Measurements from ENCODE around the gene TRMT10B.

DNA sequence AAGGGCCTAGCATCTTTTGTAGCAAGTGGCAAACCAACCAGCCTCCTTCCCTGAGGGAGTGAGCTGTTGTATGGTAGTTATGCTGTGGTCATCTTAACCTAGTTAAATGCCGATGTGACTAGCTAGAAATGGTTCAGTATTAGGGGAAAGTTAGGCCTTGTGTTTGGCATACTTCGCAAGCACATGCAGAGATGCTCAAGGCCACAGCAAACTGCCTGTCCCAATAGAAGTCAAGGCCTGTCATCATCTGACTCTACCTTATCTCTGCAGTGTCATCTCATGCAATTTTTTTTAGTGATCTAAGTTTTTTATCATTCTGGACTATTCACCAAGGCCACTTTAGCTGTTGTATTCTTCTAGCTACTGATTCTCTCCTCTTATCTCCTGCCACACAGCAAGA lies 36.5 kb downstream of the TRMT10B start:
- TF ChIP-seq, protein P1, sequence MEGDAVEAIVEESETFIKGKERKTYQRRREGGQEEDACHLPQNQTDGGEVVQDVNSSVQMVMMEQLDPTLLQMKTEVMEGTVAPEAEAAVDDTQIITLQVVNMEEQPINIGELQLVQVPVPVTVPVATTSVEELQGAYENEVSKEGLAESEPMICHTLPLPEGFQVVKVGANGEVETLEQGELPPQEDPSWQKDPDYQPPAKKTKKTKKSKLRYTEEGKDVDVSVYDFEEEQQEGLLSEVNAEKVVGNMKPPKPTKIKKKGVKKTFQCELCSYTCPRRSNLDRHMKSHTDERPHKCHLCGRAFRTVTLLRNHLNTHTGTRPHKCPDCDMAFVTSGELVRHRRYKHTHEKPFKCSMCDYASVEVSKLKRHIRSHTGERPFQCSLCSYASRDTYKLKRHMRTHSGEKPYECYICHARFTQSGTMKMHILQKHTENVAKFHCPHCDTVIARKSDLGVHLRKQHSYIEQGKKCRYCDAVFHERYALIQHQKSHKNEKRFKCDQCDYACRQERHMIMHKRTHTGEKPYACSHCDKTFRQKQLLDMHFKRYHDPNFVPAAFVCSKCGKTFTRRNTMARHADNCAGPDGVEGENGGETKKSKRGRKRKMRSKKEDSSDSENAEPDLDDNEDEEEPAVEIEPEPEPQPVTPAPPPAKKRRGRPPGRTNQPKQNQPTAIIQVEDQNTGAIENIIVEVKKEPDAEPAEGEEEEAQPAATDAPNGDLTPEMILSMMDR (IDR thresholded peaks at IDR 0.05), result no peak
- TF ChIP-seq POLR2AphosphoS5 (IDR thresholded peaks at IDR 0.05) (no peak), POLR2A (IDR thresholded peaks at IDR 0.05) (no peak), EP300 (IDR thresholded peaks at IDR 0.05) (no peak)
